ENCODE data around the gene FAM20A.

Gene FAM20A

GRCh38 chr17:68489919-68490318, 111.2 kb downstream of the FAM20A start:
- DNase-seq: no peak
